BLaER1 treated with 17β-estradiol and CSF1 and Interleukin-3, amounts not matched to agents 10 nM and 100 nM (cell line): ENCODE data around the gene TRIM3.
A peak's percentile ranks its signal among the peaks of the same experiment; 100 is the strongest.

Source experiments
- H3K27ac ChIP-seq, 11 experiments: shearing (Covaris generic); formaldehyde crosslinking; 2 replicates each; pipeline ENCODE4 v1.8.1; 2022
- H3K27me3 ChIP-seq, 11 experiments: shearing (Covaris generic); formaldehyde crosslinking; 2 replicates each; pipeline ENCODE4 v1.8.1; 2022
- H3K36me3 ChIP-seq, 11 experiments: shearing (Covaris generic); formaldehyde crosslinking; 2 replicates each; pipeline ENCODE4 v1.8.1; 2022
- H3K4me1 ChIP-seq, 10 experiments: shearing (Covaris generic); formaldehyde crosslinking; 2 replicates each; pipeline ENCODE4 v1.8.1; 2022
- H3K4me2 ChIP-seq, 11 experiments: shearing (Covaris generic); formaldehyde crosslinking; 2 replicates each; pipeline ENCODE4 v1.8.1; 2022
- H3K4me3 ChIP-seq, 10 experiments: shearing (Covaris generic); formaldehyde crosslinking; 2 replicates each; pipeline ENCODE4 v1.8.1; 2022
- H3K9ac ChIP-seq, 11 experiments: shearing (Covaris generic); formaldehyde crosslinking; 2 replicates each; pipeline ENCODE4 v1.8.1; 2022
- H3K9me3 ChIP-seq, 11 experiments: shearing (Covaris generic); formaldehyde crosslinking; replicated peaks in 1 of 11; 2 replicates each; pipeline ENCODE4 v1.8.1; 2022
- H4K20me1 ChIP-seq, 11 experiments: shearing (Covaris generic); formaldehyde crosslinking; 2 replicates each; pipeline ENCODE4 v1.8.1; 2022
- Cebpa-rat ChIP-seq, 11 experiments: shearing (Covaris generic); IDR thresholded peaks; 2 replicates each; pipeline ENCODE4 v1.8.1; 2022

Gene TRIM3

DNA sequence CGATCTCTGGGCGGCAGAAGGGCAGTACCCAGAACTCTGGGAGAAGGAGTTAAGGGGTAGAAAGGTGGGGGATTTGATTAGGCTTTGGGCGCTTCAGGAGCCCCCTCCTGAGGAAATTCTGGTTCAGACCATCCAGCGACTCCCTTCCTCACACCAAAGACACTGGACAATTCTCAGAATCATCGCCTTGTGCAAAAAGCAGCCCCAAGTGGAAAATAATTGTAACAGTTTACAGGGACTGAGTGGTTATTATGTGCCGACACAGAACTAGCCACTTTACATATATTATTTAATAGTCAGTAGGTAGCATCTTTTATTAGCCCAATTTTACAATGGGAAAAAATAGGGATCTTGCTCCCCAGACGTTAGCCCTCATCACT lies 662 bp upstream of the TRIM3 start:
- TF ChIP-seq Cebpa-rat (IDR thresholded peaks at IDR 0.05), result no peak
- H3K27me3 ChIP-seq, result no peaks in the 10 kb centered on the region
- peak overlapping the region; percentile 55 to 84 (median 76) for H3K9ac ChIP-seq
- peak overlapping the region; percentile 73 to 87 (median 79); a peak in 19 of 20 replicates for H3K4me3 ChIP-seq
- H3K4me2 ChIP-seq, result peak overlapping the region; percentile 84 to 97 (median 91)
- peaks cover 0 to 26% (median 0%) of the 10 kb centered on the region in 11 experiments; a peak in 4 of 22 replicates for H4K20me1 ChIP-seq
- H3K36me3 ChIP-seq, result peaks cover 29 to 34% (median 29%) of the 10 kb centered on the region in 11 experiments
- H3K27ac ChIP-seq, result peak overlapping the region; percentile 40 to 75 (median 65); a peak in 21 of 22 replicates
- peaks cover 34 to 62% (median 44%) of the 10 kb centered on the region in 10 experiments for H3K4me1 ChIP-seq
- no peaks in the 10 kb centered on the region for H3K9me3 ChIP-seq

DNA sequence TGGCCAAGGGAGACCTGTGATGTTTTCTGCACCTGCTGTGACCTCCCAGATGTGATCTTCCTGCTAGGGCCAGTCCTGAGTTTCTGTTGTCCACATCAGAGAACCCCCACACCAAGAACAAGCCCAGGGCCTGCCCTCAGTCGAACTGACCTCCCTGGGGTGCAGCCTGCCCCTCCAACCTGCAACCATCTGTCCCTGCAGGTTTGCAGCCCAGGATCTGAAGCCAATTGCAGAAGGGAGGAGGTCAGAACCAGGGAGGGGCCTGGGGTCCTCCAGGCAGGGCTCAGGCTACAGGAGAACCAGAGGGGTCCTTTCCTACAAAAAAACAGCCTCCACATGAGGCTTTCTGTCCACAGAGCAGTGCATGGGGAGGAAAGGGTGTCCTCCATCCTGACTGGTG lies 807 bp downstream of the TRIM3 start:
- peaks cover 46 to 64% (median 52%) of the 10 kb centered on the region in 10 experiments for H3K4me1 ChIP-seq
- H3K9ac ChIP-seq, result peak overlapping the region; percentile 24 to 81 (median 48); a peak in 12 of 22 replicates
- peak overlapping the region; percentile 73 to 87 (median 79) for H3K4me3 ChIP-seq
- H4K20me1 ChIP-seq, result peaks cover 0 to 14% (median 0%) of the 10 kb centered on the region in 11 experiments; a peak in 4 of 22 replicates
- no peak for TF ChIP-seq Cebpa-rat (IDR thresholded peaks at IDR 0.05)
- peak overlapping the region; percentile 92 to 98 (median 95) for H3K4me2 ChIP-seq
- H3K36me3 ChIP-seq, result peaks cover 14 to 19% (median 15%) of the 10 kb centered on the region in 11 experiments
- H3K27ac ChIP-seq, result no peak overlapping the region
- H3K27me3 ChIP-seq, result no peaks in the 10 kb centered on the region
- no peaks in the 10 kb centered on the region for H3K9me3 ChIP-seq

- Histone ChIP-seq H3K4me2 (peak overlapping the region; percentile 50 to 97 (median 64)), H3K27ac (peak overlapping the region in 6 of 11 experiments; percentile 6 to 59 (median 32); a peak in 9 of 22 replicates)
- TF ChIP-seq Cebpa-rat (IDR thresholded peaks at IDR 0.05), result no peak
Observed at GRCh38 chr11:6469599-6469998, 4.1 kb downstream of the TRIM3 start.

DNA sequence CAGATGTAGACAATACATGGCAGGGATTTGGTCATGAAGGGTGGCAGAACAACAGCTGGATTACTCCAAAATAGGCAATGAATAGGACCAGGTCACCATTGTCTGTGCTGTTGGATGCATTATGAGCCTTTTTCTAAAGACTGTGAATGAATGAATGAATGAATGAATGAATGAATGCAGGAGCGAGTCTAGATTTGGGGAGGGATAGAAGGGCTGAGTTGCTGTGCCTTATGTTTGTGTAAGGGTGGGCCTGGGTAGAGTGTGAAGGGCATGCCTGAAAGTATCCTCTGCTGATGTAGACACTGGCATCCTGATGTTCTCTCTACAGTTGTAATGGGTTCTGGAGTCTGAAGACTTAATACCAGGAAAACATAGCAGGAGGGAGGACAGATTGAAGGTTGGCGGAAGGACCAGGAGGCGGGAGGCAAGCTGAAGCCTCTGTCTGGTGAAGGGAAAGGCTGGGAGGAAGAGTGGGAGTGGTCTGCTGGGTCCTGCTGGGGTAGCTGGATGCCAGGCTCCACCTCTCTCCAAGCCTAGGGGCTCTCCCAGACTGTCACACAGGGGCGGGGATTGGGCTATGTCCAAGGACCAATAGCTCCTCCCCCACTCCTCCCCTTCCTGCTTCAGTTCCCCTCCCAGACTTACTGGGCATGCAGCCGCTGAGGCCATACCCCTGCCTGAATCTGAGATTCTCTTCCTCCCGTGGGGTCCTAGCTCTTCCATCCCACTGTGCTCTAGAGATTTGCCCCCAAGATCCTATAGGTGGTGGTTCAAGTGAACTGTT lies 4.8 kb downstream of the TRIM3 start:
- Histone ChIP-seq H3K9ac (no peak overlapping the region; a peak in 2 of 22 replicates), H3K4me2 (peak overlapping the region; percentile 50 to 97 (median 64)), H3K9me3 (no peaks in the 10 kb centered on the region), H3K27me3 (no peaks in the 10 kb centered on the region), H3K4me1 (peaks cover 40 to 49% (median 43%) of the 10 kb centered on the region in 10 experiments), H3K27ac (peak overlapping the region in 6 of 11 experiments; percentile 6 to 59 (median 32); a peak in 9 of 22 replicates), H4K20me1 (peaks cover 0 to 5% (median 0%) of the 10 kb centered on the region in 11 experiments; a peak in 2 of 22 replicates), H3K4me3 (no peak overlapping the region), H3K36me3 (peaks cover 0 to 23% (median 11%) of the 10 kb centered on the region in 11 experiments; a peak in 17 of 22 replicates)
- TF ChIP-seq Cebpa-rat (IDR thresholded peaks at IDR 0.05), result no peak

More at GRCh38 chr11:6469599-6469998, 4.1 kb downstream of the TRIM3 start:
- H3K9ac ChIP-seq, result no peak overlapping the region; a peak in 2 of 22 replicates
- peaks cover 46 to 55% (median 49%) of the 10 kb centered on the region in 10 experiments for H3K4me1 ChIP-seq
- no peaks in the 10 kb centered on the region for H3K27me3 ChIP-seq
- H4K20me1 ChIP-seq, result peaks cover 0 to 5% (median 0%) of the 10 kb centered on the region in 11 experiments; a peak in 2 of 22 replicates
- no peak overlapping the region for H3K4me3 ChIP-seq
- H3K9me3 ChIP-seq, result no peaks in the 10 kb centered on the region
- H3K36me3 ChIP-seq, result peaks cover 0 to 17% (median 7%) of the 10 kb centered on the region in 11 experiments; a peak in 13 of 22 replicates

DNA sequence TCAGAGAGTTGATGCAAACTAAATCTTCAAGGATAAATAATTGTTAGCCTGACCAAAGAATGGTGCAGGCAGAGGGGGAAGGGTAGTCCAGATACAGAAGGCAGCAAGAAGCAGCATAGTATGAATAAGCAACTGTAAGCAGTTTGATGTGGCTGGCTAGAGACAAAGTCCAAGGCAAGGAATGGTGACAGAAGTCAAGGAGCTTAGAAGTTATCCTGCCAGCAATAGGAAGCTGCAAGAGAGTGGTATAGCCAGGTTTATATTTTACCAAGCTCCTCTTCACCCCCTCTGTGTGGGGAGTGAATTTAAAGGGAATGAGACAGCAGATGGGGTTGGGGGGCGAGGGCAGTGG lies 14.7 kb downstream of the TRIM3 start:
- Histone ChIP-seq H3K27ac (no peak overlapping the region), H3K9ac (no peak overlapping the region), H3K4me2 (no peak overlapping the region), H4K20me1 (peaks cover 0 to 5% (median 0%) of the 10 kb centered on the region in 11 experiments; a peak in 3 of 22 replicates), H3K27me3 (no peaks in the 10 kb centered on the region), H3K36me3 (peaks cover 28 to 100% (median 56%) of the 10 kb centered on the region in 11 experiments; a peak in 21 of 22 replicates), H3K4me1 (no peaks in the 10 kb centered on the region), H3K9me3 (no peaks in the 10 kb centered on the region), H3K4me3 (no peak overlapping the region)
- no peak for TF ChIP-seq Cebpa-rat (IDR thresholded peaks at IDR 0.05)

GRCh38 chr11:6458352-6459098 lies 15.2 kb downstream of the TRIM3 start:
- no peak overlapping the region for H3K4me3 ChIP-seq
- no peaks in the 10 kb centered on the region for H3K4me1 ChIP-seq
- TF ChIP-seq Cebpa-rat (IDR thresholded peaks at IDR 0.05), result no peak
- no peak overlapping the region for H3K9ac ChIP-seq
- no peak overlapping the region for H3K4me2 ChIP-seq
- H3K27me3 ChIP-seq, result no peaks in the 10 kb centered on the region
- H4K20me1 ChIP-seq, result peaks cover 0 to 5% (median 0%) of the 10 kb centered on the region in 11 experiments; a peak in 3 of 22 replicates
- no peaks in the 10 kb centered on the region for H3K9me3 ChIP-seq
- no peak overlapping the region for H3K27ac ChIP-seq
- peaks cover 29 to 100% (median 56%) of the 10 kb centered on the region in 11 experiments; a peak in 21 of 22 replicates for H3K36me3 ChIP-seq

GRCh38 chr11:6457581-6458320 lies 16.0 kb downstream of the TRIM3 start:
- no peaks in the 10 kb centered on the region for H3K27me3 ChIP-seq
- peaks cover 27 to 100% (median 54%) of the 10 kb centered on the region in 11 experiments for H3K36me3 ChIP-seq
- H3K4me2 ChIP-seq, result no peak overlapping the region
- no peak overlapping the region for H3K9ac ChIP-seq
- peaks cover 0 to 5% (median 0%) of the 10 kb centered on the region in 11 experiments; a peak in 3 of 22 replicates for H4K20me1 ChIP-seq
- no peak overlapping the region for H3K4me3 ChIP-seq
- no peaks in the 10 kb centered on the region for H3K4me1 ChIP-seq
- no peak for TF ChIP-seq Cebpa-rat (IDR thresholded peaks at IDR 0.05)
- H3K27ac ChIP-seq, result no peak overlapping the region
- no peaks in the 10 kb centered on the region for H3K9me3 ChIP-seq

DNA sequence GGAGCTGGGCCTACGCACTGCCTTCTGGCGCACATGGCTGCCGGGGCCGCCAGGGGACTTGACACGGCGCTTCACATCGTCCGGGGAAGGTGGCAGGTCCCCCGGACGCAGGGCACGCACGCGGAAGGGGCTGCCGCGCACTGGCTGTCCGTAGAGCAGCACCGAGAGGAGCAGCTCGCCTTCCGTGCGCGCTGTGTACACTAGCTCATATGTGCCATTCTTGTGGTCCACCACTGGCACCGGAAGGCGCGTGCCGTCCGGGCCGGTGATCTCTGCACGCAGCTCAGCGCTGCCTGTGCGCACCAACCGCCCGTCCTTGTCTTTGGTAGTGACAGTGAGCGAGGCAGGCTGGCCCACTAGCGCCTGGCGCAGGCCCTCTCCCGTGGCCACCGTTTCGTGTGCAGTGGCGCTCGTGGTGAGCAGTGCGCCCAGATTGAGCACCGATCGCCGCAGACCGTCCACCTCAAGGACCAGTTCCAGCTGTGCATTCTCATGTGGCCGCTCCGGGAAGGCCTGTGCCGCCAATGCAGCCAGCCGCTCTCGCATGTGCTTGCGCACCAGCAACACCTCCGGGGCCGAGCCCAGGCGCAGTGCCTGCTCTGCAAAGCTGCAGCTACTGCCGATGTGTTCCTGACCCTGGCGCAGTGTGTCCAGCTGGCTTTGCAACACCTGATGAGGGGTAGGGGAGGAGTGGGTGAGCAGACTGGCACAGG lies 17.2 kb downstream of the TRIM3 start:
- Histone ChIP-seq H4K20me1 (peaks cover 0 to 5% (median 0%) of the 10 kb centered on the region in 11 experiments; a peak in 3 of 22 replicates), H3K4me3 (no peak overlapping the region), H3K27ac (no peak overlapping the region), H3K9ac (no peak overlapping the region), H3K9me3 (no peaks in the 10 kb centered on the region), H3K27me3 (no peaks in the 10 kb centered on the region), H3K36me3 (peaks cover 29 to 100% (median 56%) of the 10 kb centered on the region in 11 experiments), H3K4me2 (no peak overlapping the region), H3K4me1 (no peaks in the 10 kb centered on the region)
- TF ChIP-seq Cebpa-rat (IDR thresholded peaks at IDR 0.05), result no peak
